ENCODE data around the gene UACA. TPM values are rescaled to one million over a fixed set of nuclear protein-coding genes. Genes with fewer than 3 reads are reported as not detected.
A peak's percentile ranks its signal among the peaks of the same experiment; 100 is the strongest.

The UACA gene
- total and polyA plus RNA-seq, 9 of the 15 experiments (the other 6 are each of a cell fraction or from before 2014, with no cell fraction given) = 0.06 to 0.33 (median 0.15) TPM; not detected in 5

DNA sequence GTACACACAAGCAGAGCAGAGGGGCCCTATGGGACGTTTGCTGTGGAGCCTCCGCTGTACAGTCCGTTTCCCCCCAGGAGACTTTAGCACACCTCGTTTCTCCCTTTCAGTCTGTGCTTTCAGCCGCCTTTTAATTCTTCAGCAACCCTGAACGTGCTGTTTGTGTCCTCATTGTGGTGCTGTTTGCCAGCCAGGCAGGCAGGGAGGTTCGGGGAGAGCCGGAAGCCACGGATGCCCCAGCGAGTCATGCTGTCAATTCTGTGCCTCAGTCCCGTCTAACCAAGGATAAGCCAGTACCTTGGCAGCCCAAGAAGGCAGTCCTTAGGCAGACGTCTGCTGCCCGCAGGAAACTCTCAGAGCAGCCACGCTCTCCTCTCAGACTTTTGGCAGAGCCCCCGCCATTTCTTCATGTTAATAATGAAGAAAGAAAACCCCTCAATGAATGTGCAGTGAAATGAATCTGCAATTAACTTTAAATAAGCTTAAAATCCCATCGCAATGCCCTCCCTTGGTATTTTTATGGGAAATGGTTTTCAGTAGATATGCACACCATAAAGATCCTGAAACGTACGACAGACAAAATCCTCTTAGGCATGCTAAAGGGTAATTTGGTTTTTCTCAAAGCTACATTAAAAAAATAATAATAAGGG, 158.6 kb downstream of the UACA start:
- Histone ChIP-seq H3K36me3 (ENCODE audit: control insufficient read depth, insufficient read depth, low read length) (no peaks in the 10 kb centered on the region), H3K27me3 (ENCODE audit: control insufficient read depth in 2 of 2, insufficient read depth in 2 of 2, low read length in 2 of 2) (peaks cover 0 to 33% of the 10 kb centered on the region in 2 experiments; a peak in 4 of 5 replicates), H2AFZ (ENCODE audit: low read depth, low read length) (no peak overlapping the region), H3K9me1 (ENCODE audit: control insufficient read depth, insufficient read depth, low read length) (no peaks in the 10 kb centered on the region), H3K9ac (ENCODE audit: insufficient read depth in 1 of 2, low read depth in 2 of 2, low read length in 2 of 2) (no peak overlapping the region; a peak in 1 of 4 replicates), H3K9me3 (replicated peaks; ENCODE audit: control insufficient read depth, insufficient read depth, low read depth, low read length) (no peaks in the 10 kb centered on the region), H3K79me2 (ENCODE audit: control insufficient read depth, insufficient read depth, low read length) (no peaks in the 10 kb centered on the region), H3K4me3 (no peak overlapping the region), H3K27ac (ENCODE audit: extremely low read depth, low read depth, low read length) (no peak overlapping the region), H3K4me2 (ENCODE audit: insufficient read depth, low read length) (no peak overlapping the region), H3K4me1 (replicated peaks in 1 of 2; ENCODE audit: control insufficient read depth in 2 of 2, insufficient read depth in 2 of 2, low read length in 2 of 2) (no peaks in the 10 kb centered on the region; a peak in 1 of 5 replicates), H4K20me1 (replicated peaks; ENCODE audit: control insufficient read depth, insufficient read depth, low read length) (no peaks in the 10 kb centered on the region)
- intact Hi-C loops (cut with micrococcal nuclease) (no loop called here), in situ Hi-C loops (cut with MboI) (no loop called here)
- 1% methylated on average over 18 of the region's 18 CpGs for WGBS (ENCODE audit: insufficient coverage, low coverage, missing lambda C conversion rate)
- POLR2A ChIA-PET = no interaction called here
- no TSS peak for BruUV-seq (replicated peaks)
- ATAC-seq = no peak
- CTCF ChIA-PET (ENCODE audit: low intra/inter-chr PET ratio) = no interaction called here
- FAIRE-seq = no peak
- DNase-seq (ENCODE audit: extremely low read depth in 1 of 4, low spot score in 3 of 4) = no peak
- TF ChIP-seq ZBTB1 (CRISPR knock-in tag; IDR thresholded peaks at IDR 0.05; ENCODE audit: borderline replicate concordance, low read depth) = no peak
- peak in 2 of 3 experiments; percentile 15 to 24; a peak in 3 of 6 replicates for TF ChIP-seq CTCF (IDR thresholded peaks at IDR 0.05 in 2 of 3, conservative IDR thresholded peaks at IDR 0.05 in 1 of 3; ENCODE audit: insufficient read depth in 2 of 3, low read depth in 1 of 3, low read length in 3 of 3)
- TF ChIP-seq SREBF2 (CRISPR knock-in tag; IDR thresholded peaks at IDR 0.05) = no peak
- TF ChIP-seq CREB3L1 (IDR thresholded peaks at IDR 0.05; ENCODE audit: borderline replicate concordance, low read depth) = no peak
- no peak for TF ChIP-seq CEBPG (CRISPR knock-in tag; IDR thresholded peaks at IDR 0.05)
- TF ChIP-seq CEBPG (tag; conservative IDR thresholded peaks at IDR 0.05 in 1 of 2, IDR thresholded peaks at IDR 0.05 in 1 of 2) = no peak
- TF ChIP-seq, protein P1, sequence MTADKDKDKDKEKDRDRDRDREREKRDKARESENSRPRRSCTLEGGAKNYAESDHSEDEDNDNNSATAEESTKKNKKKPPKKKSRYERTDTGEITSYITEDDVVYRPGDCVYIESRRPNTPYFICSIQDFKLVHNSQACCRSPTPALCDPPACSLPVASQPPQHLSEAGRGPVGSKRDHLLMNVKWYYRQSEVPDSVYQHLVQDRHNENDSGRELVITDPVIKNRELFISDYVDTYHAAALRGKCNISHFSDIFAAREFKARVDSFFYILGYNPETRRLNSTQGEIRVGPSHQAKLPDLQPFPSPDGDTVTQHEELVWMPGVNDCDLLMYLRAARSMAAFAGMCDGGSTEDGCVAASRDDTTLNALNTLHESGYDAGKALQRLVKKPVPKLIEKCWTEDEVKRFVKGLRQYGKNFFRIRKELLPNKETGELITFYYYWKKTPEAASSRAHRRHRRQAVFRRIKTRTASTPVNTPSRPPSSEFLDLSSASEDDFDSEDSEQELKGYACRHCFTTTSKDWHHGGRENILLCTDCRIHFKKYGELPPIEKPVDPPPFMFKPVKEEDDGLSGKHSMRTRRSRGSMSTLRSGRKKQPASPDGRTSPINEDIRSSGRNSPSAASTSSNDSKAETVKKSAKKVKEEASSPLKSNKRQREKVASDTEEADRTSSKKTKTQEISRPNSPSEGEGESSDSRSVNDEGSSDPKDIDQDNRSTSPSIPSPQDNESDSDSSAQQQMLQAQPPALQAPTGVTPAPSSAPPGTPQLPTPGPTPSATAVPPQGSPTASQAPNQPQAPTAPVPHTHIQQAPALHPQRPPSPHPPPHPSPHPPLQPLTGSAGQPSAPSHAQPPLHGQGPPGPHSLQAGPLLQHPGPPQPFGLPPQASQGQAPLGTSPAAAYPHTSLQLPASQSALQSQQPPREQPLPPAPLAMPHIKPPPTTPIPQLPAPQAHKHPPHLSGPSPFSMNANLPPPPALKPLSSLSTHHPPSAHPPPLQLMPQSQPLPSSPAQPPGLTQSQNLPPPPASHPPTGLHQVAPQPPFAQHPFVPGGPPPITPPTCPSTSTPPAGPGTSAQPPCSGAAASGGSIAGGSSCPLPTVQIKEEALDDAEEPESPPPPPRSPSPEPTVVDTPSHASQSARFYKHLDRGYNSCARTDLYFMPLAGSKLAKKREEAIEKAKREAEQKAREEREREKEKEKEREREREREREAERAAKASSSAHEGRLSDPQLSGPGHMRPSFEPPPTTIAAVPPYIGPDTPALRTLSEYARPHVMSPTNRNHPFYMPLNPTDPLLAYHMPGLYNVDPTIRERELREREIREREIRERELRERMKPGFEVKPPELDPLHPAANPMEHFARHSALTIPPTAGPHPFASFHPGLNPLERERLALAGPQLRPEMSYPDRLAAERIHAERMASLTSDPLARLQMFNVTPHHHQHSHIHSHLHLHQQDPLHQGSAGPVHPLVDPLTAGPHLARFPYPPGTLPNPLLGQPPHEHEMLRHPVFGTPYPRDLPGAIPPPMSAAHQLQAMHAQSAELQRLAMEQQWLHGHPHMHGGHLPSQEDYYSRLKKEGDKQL (CRISPR knock-in tag; IDR thresholded peaks at IDR 0.05; ENCODE audit: borderline replicate concordance) = no peak
- TF ChIP-seq POLR2AphosphoS5 (IDR thresholded peaks at IDR 0.05; ENCODE audit: control insufficient read depth, insufficient read depth, low read depth, low read length) = no peak
- no peak for TF ChIP-seq PATZ1 (CRISPR knock-in tag; IDR thresholded peaks at IDR 0.05; ENCODE audit: borderline replicate concordance)

Measured in K562 (cell line).